Measurements from ENCODE around the gene CLCN2.

CLCN2 gene

DNA sequence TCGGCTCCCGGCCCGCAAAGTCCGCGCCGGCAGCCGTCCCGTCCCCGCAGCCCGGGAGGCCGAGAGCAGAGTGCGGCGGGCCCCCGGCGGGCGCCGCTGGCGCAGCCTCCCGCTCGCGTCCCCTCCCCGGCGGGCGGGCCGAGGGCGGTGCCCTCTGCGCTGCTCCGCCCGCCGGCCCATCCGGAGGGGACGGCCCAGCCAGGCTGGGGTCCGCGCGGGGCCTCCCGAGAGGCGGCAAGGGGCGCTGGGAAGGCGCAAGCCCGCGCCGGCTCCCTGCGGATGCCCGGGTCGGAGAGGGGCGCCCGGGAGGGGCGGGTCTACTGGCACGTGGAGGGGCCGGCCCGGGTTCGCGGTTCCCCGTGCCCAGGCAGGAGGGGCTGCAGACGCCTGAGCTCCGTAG is at the start of gene CLCN2, which contains the start of gene POLR2H:
TSS of gene CLCN2 (minus strand) at position 74 of the 400 bp plus-strand sequence. CDS start 126 bp downstream, outside the sequence.
TSS of gene POLR2H (plus strand) at position 179 of the 400 bp plus-strand sequence. CDS start 1,783 bp downstream, outside the sequence.
- TF ChIP-seq, protein P1, sequence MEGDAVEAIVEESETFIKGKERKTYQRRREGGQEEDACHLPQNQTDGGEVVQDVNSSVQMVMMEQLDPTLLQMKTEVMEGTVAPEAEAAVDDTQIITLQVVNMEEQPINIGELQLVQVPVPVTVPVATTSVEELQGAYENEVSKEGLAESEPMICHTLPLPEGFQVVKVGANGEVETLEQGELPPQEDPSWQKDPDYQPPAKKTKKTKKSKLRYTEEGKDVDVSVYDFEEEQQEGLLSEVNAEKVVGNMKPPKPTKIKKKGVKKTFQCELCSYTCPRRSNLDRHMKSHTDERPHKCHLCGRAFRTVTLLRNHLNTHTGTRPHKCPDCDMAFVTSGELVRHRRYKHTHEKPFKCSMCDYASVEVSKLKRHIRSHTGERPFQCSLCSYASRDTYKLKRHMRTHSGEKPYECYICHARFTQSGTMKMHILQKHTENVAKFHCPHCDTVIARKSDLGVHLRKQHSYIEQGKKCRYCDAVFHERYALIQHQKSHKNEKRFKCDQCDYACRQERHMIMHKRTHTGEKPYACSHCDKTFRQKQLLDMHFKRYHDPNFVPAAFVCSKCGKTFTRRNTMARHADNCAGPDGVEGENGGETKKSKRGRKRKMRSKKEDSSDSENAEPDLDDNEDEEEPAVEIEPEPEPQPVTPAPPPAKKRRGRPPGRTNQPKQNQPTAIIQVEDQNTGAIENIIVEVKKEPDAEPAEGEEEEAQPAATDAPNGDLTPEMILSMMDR (IDR thresholded peaks at IDR 0.05; ENCODE audit: control insufficient read depth, insufficient read depth, low read depth, low read length, missing control alignments), result no peak
- DNase-seq (ENCODE audit: low read depth), result no peak
- H3K4me3 ChIP-seq (ENCODE audit: control insufficient read depth, low read depth, low read length), result peak within 1 kb of the TSS; percentile 91

DNA sequence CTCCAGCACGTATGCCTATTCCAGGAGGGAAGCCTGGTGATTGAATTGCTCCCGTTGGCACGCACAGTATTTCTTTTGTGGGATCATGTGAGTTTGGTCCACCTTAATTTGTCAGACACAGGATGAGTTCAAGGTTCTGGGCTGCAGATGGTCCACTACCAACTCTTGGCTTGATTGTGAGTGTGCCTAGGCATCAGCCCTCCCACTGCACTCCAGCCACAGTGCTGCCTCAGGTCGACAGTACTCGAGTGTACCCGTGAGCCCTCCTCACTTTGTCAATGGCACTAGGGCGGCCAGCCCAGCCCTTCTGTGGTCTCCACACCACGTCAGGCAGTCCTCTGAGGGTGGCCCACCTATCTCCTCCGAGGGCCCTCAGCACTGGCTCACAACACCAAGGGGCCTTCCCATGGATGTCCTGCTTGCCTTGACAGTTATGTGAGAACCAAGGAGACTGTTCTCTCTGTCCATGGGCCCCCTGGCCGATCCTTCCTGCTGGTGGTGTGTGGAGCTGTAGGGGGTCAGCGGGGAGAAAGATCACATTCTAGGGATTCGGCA is 48.6 kb upstream of the CLCN2 start:
- DNase-seq (ENCODE audit: low read depth), result no peak
- H3K4me3 ChIP-seq (ENCODE audit: control insufficient read depth, low read depth, low read length), result no peak overlapping the region
- TF ChIP-seq, protein P1 (IDR thresholded peaks at IDR 0.05; ENCODE audit: control insufficient read depth, insufficient read depth, low read depth, low read length, missing control alignments), result no peak

DNA sequence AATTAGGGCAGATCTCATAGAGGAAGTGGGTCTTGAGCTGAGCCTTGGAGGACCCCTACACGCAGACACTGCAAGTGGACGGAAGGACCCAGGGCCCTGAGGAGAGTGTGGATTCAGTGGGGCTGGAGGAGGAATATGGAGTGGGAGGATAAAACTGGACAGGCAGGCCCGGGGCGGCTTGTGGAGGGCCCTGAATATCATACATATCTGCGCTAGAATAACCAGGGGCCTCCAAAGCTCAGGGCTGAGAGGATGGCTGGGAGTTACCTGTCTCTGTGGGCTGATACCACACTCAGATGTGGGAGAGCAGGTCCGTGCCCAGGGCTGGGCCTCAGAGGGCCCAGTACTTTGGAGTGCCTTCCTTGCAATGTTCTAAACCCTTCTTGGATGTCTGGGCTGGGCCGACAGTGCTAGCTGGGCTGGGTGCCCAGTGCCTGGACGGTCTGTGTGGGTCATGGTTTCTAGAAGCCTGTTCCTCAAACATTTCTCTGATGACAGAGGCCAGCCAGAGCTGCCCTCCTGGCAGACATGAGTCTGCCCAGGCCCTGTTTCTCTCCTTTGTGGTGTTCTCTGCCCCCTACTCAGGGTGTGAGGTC is 48.0 kb upstream of the CLCN2 start:
- TF ChIP-seq, protein P1 (IDR thresholded peaks at IDR 0.05; ENCODE audit: control insufficient read depth, insufficient read depth, low read depth, low read length, missing control alignments), result no peak
- no peak for DNase-seq (ENCODE audit: low read depth)
- H3K4me3 ChIP-seq (ENCODE audit: control insufficient read depth, low read depth, low read length), result no peak overlapping the region

DNA sequence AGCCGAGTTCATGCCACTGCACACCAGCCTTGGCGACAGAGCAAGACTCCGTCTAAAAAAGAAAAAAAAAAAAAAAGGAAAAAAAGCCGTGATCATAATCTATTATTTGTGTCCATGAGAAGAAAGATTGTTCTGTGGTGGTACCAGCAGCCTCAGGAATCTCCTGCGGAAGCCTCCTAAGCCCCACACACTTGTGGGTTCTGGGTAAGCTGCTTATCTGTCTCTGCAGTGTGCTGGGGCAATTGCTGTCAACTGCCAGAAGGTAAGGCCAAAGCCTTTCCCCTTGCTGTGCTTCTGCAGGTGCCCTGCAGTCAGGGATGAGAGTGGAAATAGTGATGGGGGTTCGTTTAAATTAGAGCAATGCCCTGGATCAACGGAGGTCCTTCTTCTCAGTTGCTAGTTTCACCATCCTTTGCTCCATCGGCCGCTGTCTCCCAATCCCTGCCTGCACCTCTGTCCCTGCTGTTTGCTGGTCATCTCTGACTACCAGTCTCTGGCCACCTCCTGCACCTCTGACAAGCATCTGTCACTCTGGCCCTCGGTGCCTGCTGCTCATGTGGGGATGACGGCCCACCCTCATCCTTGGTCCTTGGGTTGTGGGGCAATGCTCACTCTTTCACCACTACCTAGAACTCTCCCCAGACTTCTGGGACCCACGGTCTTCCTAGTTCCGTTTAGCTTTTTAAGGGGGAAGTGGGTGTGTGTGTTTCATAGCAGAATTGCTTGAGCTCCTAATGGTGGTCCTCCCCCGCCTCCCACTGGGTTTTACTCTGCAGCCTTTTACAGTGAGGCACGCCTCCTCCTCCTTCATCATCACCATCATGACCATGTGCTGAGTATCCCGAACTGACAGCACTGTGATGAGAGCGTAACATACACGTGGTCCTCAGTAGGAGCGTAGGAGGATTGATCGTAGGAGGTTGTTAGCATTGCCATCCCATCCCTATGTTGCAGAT is 43.9 kb upstream of the CLCN2 start:
- no peak for DNase-seq (ENCODE audit: low read depth)
- TF ChIP-seq, protein P1 (IDR thresholded peaks at IDR 0.05; ENCODE audit: control insufficient read depth, insufficient read depth, low read depth, low read length, missing control alignments), result no peak
- no peak overlapping the region for H3K4me3 ChIP-seq (ENCODE audit: control insufficient read depth, low read depth, low read length)

DNA sequence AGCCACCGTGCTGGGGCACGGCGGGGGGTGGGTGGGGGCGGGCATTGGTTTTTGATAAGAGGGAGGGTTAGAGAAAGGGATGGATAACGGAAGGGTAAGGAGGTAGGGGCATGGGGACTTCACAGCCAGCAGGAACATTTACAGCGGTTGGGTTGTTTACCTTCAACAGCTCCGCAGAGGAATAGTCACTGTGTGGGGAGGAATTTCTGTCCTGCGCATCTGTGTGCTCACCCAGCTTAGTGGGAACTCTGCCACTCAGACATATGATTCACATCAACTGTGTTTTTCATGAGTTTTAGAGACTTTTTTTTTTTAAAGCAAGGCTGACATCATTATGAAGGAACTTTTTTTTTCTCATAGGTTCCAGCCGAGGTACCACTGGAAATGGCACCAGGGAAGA is 38.0 kb upstream of the CLCN2 start:
- peak; percentile 79 for DNase-seq (ENCODE audit: low read depth)
- TF ChIP-seq, protein P1 (IDR thresholded peaks at IDR 0.05; ENCODE audit: control insufficient read depth, insufficient read depth, low read depth, low read length, missing control alignments), result no peak
- no peak overlapping the region for H3K4me3 ChIP-seq (ENCODE audit: control insufficient read depth, low read depth, low read length)

DNA sequence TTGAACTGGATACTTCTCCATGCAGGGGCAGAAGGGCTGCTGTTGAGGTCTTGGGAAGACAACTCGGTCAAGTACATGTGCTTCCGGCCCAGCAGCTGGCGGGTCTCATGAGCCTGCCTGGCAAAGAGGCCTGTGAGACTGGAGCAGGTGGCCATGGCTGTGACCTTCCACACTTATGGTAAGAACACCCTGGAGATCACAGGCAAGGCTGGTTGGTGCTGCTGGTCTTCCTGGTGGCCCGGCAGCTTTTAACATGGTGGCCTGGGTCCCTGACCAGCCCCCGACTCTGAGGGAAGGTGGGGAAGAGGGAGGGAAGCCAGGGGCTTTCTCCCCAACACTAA is 33.9 kb upstream of the CLCN2 start:
- DNase-seq (ENCODE audit: low read depth), result no peak
- no peak overlapping the region for H3K4me3 ChIP-seq (ENCODE audit: control insufficient read depth, low read depth, low read length)
- TF ChIP-seq, protein P1 (IDR thresholded peaks at IDR 0.05; ENCODE audit: control insufficient read depth, insufficient read depth, low read depth, low read length, missing control alignments), result no peak
